ENCODE results near the gene CDH1.
"Not testable (repeated sequence)": the region's sequence is repeated elsewhere in the genome, so short reads cannot be mapped to it uniquely, and the experiment has no call there.

CDH1 gene

GRCh38 chr16:68790130-68790761 is 53.2 kb downstream of the CDH1 start:
- no peak for DNase-seq (ENCODE audit: low read depth in 2 of 2)

- no peak for DNase-seq (ENCODE audit: low read depth in 2 of 2)
Measured at GRCh38 chr16:68790944-68791343, 53.9 kb downstream of the CDH1 start.

GRCh38 chr16:68792465-68793324 is 55.6 kb downstream of the CDH1 start:
- no peak for DNase-seq (ENCODE audit: low read depth in 2 of 2)

DNA sequence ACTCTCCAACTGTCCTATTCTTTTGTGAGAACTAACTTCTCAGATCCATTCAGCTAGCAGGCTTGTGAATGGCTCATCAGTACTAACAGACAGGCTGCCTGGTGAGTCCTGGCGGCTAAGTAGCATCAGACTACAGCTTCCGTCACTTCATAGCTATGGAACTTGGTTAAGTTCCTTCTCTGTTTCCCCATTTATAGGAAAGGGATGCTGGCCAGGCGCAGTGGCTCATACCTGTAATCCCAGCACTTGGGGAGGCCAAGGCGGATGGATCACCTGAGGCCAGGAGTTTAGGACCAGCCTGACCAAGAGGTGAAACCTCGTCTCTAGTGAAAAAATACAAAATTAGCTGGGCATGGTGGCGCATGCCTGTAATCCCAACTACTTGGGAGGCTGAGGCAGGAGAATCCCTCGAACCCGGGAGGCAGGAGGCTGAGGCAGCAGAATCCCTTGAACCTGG is 56.3 kb downstream of the CDH1 start:
- no peak for DNase-seq (ENCODE audit: low read depth in 2 of 2)

GRCh38 chr16:68798398-68798797 is 61.3 kb downstream of the CDH1 start:
- DNase-seq (ENCODE audit: low read depth in 2 of 2): no peak

DNA sequence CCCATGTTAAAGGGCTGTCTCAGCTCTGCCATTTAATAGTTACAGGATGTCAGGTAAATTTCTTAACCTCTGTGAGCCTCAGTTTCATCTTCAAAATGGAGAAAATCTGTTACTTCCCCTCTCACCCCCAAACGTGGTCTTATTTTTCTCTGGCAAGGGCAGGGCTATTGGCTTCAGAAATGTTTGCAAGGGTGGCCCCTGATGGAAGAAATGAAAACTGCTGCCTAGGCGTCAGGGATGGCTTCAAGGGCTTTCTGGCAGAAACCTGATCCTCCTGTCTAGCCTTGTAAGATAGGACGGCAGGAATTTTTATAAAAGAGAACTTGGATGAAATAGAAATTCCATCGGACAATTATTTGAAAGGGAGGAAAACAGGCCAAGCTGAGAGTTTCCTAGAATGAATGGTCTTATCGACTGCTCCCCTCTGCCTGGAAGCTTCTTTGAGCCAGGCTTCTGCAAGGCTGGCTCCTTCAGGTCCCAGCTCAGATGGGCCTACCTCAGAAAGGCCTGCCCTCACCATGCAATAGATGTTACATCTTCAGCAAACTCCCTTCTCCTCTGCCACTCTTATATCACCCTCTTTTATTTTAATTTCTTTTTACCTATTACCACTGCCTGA is 63.3 kb downstream of the CDH1 start:
- peak in 1 of 2 donors; percentile 18 for DNase-seq (ENCODE audit: low read depth in 2 of 2)

GRCh38 chr16:68802190-68802589 is 65.1 kb downstream of the CDH1 start:
- no peak for DNase-seq (ENCODE audit: low read depth in 2 of 2)

DNA sequence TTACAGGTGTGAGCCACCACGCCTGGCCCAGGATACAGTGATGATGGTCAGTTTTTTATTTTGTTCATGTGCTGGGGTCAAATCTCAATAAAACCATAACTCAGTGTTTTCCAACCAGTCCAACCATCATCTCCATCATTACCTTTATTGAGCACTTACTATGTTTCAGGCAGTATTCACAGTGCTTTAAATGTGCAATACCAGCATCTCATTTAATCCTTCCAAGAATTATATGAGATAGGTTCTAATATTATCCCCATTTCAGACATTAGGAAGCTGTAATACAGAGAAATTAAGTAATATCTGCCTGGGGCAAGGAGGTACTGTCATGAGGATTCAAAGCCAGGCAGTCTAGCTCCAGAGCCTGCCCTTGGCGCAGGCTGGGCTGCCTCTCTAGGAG is 69.3 kb downstream of the CDH1 start:
- no peak for DNase-seq (ENCODE audit: low read depth in 2 of 2)

- DNase-seq (ENCODE audit: low read depth in 2 of 2): no peak
Measured at GRCh38 chr16:68806981-68807380, 69.9 kb downstream of the CDH1 start.

GRCh38 chr16:68814516-68814915 is 77.4 kb downstream of the CDH1 start:
- no peak for DNase-seq (ENCODE audit: low read depth in 2 of 2)

- DNase-seq (ENCODE audit: low read depth in 2 of 2): no peak
Measured at GRCh38 chr16:68823401-68824135, 86.5 kb downstream of the CDH1 start.

DNA sequence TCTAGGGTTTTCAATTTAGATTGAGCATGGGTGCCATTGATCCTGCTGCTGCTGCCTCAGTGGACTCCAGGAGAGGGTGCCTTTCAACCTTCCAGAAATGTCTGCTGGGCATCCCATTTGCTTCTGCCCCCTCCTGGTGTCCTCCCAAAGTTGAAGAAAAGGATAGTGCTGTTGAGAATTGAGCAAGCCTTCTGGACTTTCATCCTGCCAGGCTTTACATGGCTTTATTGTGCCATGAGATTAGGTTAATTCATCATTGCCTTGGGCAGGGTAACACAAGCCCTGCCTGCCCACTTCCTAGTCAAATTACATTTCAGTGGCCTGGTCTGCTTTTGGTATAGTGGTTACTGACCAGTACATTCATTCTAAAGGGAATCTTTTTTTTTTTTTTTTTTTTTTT is 88.3 kb downstream of the CDH1 start:
- DNase-seq (ENCODE audit: low read depth in 2 of 2): no peak

DNA sequence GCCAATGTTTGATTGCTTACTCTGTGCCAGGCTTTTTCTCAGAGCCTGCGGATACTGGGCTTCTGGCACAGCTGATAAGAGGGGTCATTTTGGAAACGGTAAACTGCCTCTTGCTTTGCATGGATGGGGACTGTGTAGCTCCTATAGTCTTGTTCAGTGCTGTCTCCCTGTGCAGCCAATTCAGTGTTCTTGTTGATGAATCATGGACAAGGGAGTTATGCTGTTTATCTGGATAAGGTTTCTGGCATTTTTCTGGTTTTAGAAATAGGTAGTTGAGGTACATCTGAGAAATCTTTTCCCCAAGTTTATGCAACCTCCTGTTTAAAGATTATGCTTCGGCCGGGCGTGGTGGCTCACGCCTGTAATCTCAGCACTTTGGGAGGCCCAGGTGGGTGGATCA is 89.6 kb downstream of the CDH1 start:
- DNase-seq (ENCODE audit: low read depth in 2 of 2): no peak

DNA sequence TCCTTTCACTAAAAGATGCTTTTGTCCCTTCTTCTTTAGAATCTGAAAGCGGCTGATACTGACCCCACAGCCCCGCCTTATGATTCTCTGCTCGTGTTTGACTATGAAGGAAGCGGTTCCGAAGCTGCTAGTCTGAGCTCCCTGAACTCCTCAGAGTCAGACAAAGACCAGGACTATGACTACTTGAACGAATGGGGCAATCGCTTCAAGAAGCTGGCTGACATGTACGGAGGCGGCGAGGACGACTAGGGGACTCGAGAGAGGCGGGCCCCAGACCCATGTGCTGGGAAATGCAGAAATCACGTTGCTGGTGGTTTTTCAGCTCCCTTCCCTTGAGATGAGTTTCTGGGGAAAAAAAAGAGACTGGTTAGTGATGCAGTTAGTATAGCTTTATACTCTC is 96.2 kb downstream of the CDH1 start:
- DNase-seq (ENCODE audit: low read depth in 2 of 2): no peak

- no peak for DNase-seq (ENCODE audit: low read depth in 2 of 2)
Measured at GRCh38 chr16:68834550-68834949, 97.5 kb downstream of the CDH1 start.

DNA sequence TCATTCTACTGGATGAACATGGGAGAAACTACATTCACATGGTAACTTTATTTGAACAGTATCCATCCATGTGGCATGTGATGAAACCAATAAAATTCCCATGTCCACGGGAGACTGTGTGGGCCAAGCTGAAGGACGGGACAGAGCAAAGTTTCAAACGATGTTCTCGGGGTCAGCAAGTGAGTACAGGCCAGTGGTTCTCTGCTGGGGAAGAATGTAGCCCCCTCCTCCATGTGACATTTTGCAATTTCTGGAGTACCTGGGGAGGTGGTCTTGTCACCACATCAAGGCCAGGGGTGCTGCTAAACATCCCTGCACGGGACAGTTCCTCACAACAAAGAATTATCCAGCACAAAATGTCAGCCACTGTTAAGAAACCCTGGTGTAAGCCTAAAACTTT is 98.9 kb downstream of the CDH1 start:
- no peak for DNase-seq (ENCODE audit: low read depth in 2 of 2)

DNA sequence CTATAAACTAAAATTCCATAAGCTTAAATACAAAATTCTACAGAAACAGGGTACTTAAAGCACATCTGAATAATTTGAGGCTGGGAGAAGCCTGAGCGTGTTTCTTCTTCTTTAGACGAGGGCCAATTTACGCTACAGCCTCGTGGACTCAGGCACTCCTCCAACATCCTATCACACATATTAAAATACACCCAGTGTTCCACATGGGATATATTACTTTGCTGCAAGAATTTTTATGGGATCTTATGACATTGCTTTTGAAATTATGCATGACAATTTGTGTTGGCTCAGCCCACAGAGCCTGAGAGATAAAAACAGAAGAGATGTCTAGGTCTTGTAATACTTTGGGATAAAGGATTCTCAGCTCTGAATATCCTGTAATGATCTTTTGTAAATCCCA is 102.7 kb downstream of the CDH1 start:
- no peak for DNase-seq (ENCODE audit: low read depth in 2 of 2)

DNA sequence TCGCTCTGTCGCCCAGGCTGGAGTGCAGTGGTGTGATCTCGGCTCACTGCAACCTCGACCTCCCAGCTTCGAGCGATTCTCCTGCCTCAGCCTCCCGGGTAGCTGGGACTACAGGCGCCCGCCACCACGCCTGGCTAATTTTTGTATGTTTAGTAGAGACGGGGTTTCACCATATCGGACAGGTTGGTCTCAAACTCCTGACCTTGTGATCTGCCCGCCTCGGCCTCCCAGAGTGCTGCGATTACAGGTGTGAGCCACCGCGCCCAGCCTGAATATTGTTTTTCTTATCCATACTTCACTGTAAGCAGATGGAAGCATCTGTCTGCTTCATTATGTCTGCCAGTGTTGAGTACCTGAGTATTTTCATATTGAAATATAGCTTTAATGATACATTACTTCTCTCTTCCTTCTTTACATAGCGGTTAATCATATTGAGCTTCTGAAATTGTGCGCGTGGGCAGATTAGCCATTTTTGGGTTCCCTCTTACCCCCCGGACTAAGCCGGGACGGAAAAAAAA is 105.9 kb downstream of the CDH1 start:
- not testable (repeated sequence) for DNase-seq (ENCODE audit: low read depth in 2 of 2)

GRCh38 chr16:68843482-68844210 is 106.6 kb downstream of the CDH1 start, which contains the start of gene TANGO6:
TSS of gene TANGO6 (plus strand) at chr16:68843531. CDS start at chr16:68843618, 87 bp downstream.
- peak; percentile 81 to 86 for DNase-seq (ENCODE audit: low read depth in 2 of 2)

GRCh38 chr16:68844211-68844564 is 107.1 kb downstream of the CDH1 start:
- no peak for DNase-seq (ENCODE audit: low read depth in 2 of 2)

DNA sequence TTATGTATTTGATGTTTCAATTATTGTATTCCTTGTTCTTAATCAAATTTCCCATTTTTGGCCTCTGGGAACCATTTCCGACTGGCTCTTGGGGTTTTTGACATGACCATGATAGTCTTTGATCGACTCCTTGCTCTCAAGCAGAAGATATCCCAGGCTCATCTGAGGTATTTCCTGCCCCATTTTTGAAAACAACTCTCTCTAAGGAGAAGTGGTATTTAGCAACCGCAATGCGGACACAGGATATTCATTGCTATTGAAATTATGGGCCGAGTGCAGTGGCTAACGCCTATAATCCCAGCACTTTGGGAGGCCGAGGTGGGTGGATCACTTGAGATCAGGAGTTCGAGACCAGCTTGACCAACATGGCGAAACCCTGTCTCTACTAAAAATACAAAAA is 111.7 kb downstream of the CDH1 start:
- DNase-seq (ENCODE audit: low read depth in 2 of 2): no peak
